Measurements from ENCODE around the gene CCNB3. TPM values are rescaled to one million over a fixed set of nuclear protein-coding genes. Genes with fewer than 3 reads are reported as not detected.

CCNB3 gene
- polyA plus RNA-seq, 1 of the 3 experiments (the other 2 are of a cell fraction): 1.8 TPM

DNA sequence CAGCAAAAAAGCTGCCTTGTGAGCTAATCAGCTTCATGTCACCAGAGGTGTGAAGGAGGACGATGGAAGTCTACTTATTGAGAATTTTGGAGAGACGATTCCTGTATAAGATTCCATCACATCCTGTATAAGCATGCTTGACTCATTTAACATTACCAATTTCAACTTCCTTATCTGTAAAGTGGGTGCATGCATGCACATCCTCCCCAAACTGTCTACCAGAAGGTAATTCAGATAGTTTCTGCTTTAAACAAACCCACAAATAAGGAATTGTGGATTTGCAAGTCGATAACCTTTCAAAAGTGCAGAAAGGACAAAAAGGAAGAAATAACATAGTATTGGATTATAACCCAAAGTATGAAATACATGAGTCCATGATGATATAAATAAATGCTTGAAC lies 34.8 kb upstream of the CCNB3 start:
- no peak overlapping the region for H3K4me3 ChIP-seq (ENCODE audit: low read depth in 2 of 2, low read length in 1 of 2)
- H3K9me3 ChIP-seq: no peaks in the 10 kb centered on the region
- H3K27me3 ChIP-seq (ENCODE audit: insufficient read depth): no peaks in the 10 kb centered on the region; the same call in 1 of the 2 replicates
- H3K4me1 ChIP-seq (ENCODE audit: control insufficient read depth in 1 of 2, insufficient read depth in 2 of 2, low read depth in 1 of 2, low read length in 1 of 2): no peaks in the 10 kb centered on the region
- TF ChIP-seq RXRA (IDR thresholded peaks at IDR 0.05; ENCODE audit: borderline replicate concordance, low read depth) (no peak), NRF1 (IDR thresholded peaks at IDR 0.05; ENCODE audit: low read depth, low read length) (no peak), JUND (IDR thresholded peaks at IDR 0.05) (no peak), PBX3 (IDR thresholded peaks at IDR 0.05) (no peak), GATA2 (CRISPR knock-in tag; IDR thresholded peaks at IDR 0.05) (no peak), GABPA (IDR thresholded peaks at IDR 0.05; ENCODE audit: low read depth) (no peak), RCOR1 (IDR thresholded peaks at IDR 0.05; ENCODE audit: low read length) (no peak)
- TF ChIP-seq, protein P1, sequence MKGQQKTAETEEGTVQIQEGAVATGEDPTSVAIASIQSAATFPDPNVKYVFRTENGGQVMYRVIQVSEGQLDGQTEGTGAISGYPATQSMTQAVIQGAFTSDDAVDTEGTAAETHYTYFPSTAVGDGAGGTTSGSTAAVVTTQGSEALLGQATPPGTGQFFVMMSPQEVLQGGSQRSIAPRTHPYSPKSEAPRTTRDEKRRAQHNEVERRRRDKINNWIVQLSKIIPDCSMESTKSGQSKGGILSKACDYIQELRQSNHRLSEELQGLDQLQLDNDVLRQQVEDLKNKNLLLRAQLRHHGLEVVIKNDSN (IDR thresholded peaks at IDR 0.05; ENCODE audit: borderline replicate concordance, low read depth): no peak
- TF ChIP-seq, protein P2, sequence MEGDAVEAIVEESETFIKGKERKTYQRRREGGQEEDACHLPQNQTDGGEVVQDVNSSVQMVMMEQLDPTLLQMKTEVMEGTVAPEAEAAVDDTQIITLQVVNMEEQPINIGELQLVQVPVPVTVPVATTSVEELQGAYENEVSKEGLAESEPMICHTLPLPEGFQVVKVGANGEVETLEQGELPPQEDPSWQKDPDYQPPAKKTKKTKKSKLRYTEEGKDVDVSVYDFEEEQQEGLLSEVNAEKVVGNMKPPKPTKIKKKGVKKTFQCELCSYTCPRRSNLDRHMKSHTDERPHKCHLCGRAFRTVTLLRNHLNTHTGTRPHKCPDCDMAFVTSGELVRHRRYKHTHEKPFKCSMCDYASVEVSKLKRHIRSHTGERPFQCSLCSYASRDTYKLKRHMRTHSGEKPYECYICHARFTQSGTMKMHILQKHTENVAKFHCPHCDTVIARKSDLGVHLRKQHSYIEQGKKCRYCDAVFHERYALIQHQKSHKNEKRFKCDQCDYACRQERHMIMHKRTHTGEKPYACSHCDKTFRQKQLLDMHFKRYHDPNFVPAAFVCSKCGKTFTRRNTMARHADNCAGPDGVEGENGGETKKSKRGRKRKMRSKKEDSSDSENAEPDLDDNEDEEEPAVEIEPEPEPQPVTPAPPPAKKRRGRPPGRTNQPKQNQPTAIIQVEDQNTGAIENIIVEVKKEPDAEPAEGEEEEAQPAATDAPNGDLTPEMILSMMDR (IDR thresholded peaks at IDR 0.05): no peak
- no peak overlapping the region for H3K27ac ChIP-seq (ENCODE audit: low read depth in 2 of 2, low read length in 1 of 2)
- H4K20me1 ChIP-seq (ENCODE audit: insufficient read depth): no peaks in the 10 kb centered on the region
- H2AFZ ChIP-seq (ENCODE audit: low read depth): no peak overlapping the region
- ChIA-PET CTCF (no interaction called here), POLR2A (no interaction called here)
- no peaks in the 10 kb centered on the region for H3F3A ChIP-seq (replicated peaks; ENCODE audit: insufficient read depth)
- H3K9me2 ChIP-seq: no peaks in the 10 kb centered on the region
- H3K9ac ChIP-seq: no peak overlapping the region
- H3K79me2 ChIP-seq (ENCODE audit: insufficient read depth): no peaks in the 10 kb centered on the region
- DNase-seq: no peak
- H3K4me2 ChIP-seq: no peak overlapping the region
- no peaks in the 10 kb centered on the region for H3K36me3 ChIP-seq (replicated peaks in 1 of 2; ENCODE audit: control insufficient read depth in 1 of 2, insufficient read depth in 2 of 2, low read length in 1 of 2)
- 21% methylated on average over 3 of the region's 3 CpGs for WGBS (ENCODE audit: low lambda C conversion rate)

- no peak overlapping the region for H3K4me3 ChIP-seq (ENCODE audit: low read depth in 2 of 2, low read length in 1 of 2)
- no peak for DNase-seq
- H3K4me1 ChIP-seq (ENCODE audit: control insufficient read depth in 1 of 2, insufficient read depth in 2 of 2, low read depth in 1 of 2, low read length in 1 of 2): no peaks in the 10 kb centered on the region
- H3K9ac ChIP-seq: no peak overlapping the region
- H3F3A ChIP-seq (replicated peaks; ENCODE audit: insufficient read depth): no peaks in the 10 kb centered on the region
- H4K20me1 ChIP-seq (ENCODE audit: insufficient read depth): no peaks in the 10 kb centered on the region
- no peaks in the 10 kb centered on the region; the same call in 1 of the 2 replicates for H3K27me3 ChIP-seq (ENCODE audit: insufficient read depth)
- H3K9me2 ChIP-seq: no peaks in the 10 kb centered on the region
- POLR2A ChIA-PET: no interaction called here
- CTCF ChIA-PET: interaction anchor here (2.5 kb wide), 1 partner anchor 21 kb away, joined by 7 read pairs; the partner anchor contains the start of gene AKAP4
- WGBS (ENCODE audit: low lambda C conversion rate): 43% methylated on average over 10 of the region's 10 CpGs
- H3K9me3 ChIP-seq: no peaks in the 10 kb centered on the region
- H3K79me2 ChIP-seq (ENCODE audit: insufficient read depth): no peaks in the 10 kb centered on the region
- H3K27ac ChIP-seq (ENCODE audit: low read depth in 2 of 2, low read length in 1 of 2): no peak overlapping the region
- no peak overlapping the region for H2AFZ ChIP-seq (ENCODE audit: low read depth)
- H3K4me2 ChIP-seq: no peak overlapping the region
- H3K36me3 ChIP-seq (replicated peaks in 1 of 2; ENCODE audit: control insufficient read depth in 1 of 2, insufficient read depth in 2 of 2, low read length in 1 of 2): no peaks in the 10 kb centered on the region
- TF ChIP-seq SIN3A (IDR thresholded peaks at IDR 0.05; ENCODE audit: borderline replicate concordance, low read depth, low read length) (no peak), CHD2 (IDR thresholded peaks at IDR 0.05; ENCODE audit: low read length, partially characterized antibody) (no peak), NRF1 (IDR thresholded peaks at IDR 0.05; ENCODE audit: low read depth, low read length) (no peak), NFIC (IDR thresholded peaks at IDR 0.05; ENCODE audit: borderline replicate concordance) (no peak), TAF1 (IDR thresholded peaks at IDR 0.05; ENCODE audit: borderline replicate concordance, low read depth, low read length) (no peak)
- TF ChIP-seq, protein P1 (IDR thresholded peaks at IDR 0.05; ENCODE audit: borderline replicate concordance, low read depth): no peak
Measured at GRCh38 chrX:50180073-50180940, 24.3 kb upstream of the CCNB3 start.

All from SK-N-SH (cell line).